HG03469 (cell line): Measurements from ENCODE around the gene CSGALNACT2.

Source experiments
- ATAC-seq: cut with Tn5 transposase; IDR thresholded peaks from one replicate; pipeline ENCODE4 v1.9.1; 2021; ENCODE audit warnings: mild to moderate bottlenecking, moderate library complexity, moderate number of reproducible peaks; ENCODE audit not compliant: unreplicated experiment

CSGALNACT2 gene

DNA sequence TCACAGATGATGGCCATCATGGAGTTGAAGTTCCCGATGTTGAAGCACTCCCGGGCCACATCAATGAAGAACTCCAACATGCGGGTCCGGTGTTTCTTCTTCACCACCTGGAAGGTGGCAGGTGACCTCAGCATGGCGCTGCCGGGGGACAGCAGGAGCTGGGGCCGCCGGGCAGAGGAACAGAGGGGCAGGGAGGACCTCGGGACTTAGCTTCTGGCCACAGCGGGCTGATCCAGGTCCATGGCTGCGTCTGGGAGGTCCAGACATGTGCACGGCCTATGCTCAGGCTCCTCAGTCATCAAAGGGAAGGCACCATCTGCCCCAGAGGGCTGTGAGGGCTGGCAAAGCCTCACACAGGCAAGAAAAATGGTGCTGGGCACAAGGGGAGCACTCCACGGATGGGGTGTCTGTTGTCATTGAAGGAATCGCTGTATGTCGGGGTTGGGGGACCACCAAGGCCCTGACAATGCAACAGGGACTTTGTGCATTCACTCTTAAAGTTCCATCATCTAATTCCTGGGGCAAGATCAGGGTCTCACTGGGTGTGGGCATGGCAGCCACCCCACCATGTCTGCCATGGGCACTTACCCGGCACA, 60.9 kb downstream of the CSGALNACT2 start:
- no peak for ATAC-seq

- no peak for ATAC-seq
Observed at GRCh38 chr10:43199684-43200537, 61.7 kb downstream of the CSGALNACT2 start.

DNA sequence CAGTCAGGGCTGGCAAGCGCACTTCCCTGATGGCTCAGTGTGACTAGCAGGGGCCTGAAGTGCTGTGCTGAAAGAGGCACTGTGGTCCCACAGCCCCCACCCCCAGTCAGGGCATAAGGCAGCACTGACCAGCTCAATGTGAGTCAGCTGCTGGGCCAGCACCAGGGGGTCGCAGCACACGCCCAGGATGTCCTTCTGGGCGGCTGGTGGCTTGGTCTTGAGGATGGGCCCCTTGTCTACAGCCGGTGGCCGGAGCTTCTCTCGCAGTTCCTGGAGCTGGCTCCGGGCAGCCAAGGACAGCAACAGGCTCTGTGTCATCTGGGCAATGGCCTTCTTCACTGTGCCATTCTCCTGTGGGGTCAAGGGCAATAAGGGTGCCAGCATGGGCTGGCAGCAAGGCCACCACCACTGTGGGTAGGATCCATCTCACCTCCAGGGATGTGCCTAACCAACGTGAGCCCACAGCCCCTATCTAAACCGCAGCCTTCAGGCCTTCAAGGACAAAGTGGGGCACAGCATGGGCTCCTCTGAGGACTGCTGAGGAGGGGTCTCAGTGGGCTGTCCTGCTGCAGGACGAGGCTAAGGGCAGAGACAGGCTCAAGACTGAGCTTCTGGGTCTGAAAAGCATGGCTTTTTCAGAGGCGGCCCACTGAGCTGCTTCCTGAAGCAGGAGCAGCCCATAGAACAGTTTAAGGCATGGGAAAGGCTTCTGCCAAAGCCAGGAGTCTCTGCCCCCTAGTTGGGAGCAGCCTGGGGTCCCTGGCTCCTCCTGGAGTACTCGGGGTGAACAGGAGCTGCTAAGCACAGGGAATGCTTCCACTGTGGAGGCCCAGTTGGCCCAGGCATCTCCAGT, 62.5 kb downstream of the CSGALNACT2 start:
- ATAC-seq = no peak

DNA sequence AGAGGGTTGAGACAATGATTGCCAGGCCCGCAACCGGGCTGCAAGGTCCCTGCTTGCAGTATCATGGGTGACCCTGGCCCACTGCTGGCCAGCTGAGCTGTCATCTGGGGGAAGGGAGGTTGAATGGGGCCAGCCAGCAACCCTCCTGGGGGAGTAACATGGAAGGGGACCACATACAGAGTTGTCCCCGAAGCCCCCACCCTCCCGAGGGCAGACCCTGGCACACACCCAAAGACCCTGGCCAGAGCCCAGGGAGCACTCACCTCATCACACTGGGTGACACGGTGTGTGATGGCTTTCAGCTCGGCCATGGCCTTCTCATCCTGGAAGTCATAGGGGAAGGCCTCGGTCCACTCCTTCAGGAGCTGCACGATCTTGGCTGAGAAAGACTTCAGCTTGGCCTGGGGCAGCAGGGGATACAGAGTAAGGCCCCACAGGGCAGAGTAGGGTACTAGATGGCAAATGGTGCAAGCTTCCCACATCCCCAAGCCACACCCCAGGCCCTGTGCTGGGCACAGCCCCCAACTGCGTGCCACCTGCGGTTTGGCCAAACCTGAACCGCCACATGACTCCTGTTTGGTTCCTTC, 63.4 kb downstream of the CSGALNACT2 start:
- no peak for ATAC-seq

GRCh38 chr10:43202224-43202656, 64.0 kb downstream of the CSGALNACT2 start:
- peak; percentile 48 for ATAC-seq

DNA sequence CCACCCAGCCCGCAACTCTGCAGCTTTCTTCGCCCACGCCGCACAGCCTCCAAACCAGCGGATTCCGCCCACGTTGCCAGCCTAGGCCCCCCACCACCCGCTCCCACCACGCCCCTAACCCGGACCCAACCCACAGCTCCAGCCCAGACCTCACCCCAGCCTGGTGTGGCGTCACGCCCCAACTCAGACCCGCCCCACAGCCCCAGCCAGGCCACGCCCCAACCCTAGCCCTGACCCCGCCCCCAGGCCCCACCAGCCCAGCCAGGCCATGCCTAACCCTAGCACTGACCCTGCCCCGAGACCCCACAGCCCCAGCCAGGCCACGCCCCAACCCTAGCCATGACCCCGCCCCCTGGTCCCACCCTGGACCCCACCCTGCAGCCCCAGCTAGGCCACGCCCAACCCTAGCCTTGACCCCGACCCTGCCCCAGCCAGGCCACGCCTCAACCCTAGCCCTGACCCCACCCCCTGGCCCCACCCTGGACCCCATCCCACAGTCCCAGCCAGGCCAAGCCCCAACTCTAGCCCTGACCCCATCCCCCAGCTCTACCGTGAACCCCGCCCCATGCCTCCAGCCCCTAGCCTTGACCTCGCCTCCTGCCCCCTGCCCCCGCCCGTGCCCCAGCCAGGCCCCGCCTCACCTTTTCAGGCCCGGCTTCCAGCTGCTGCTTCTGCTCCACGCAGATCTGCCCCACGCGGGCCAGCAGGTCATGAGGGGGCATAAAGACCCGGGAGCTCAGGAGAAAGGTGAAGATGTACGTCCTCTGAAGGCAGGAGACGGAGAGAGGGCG, 64.6 kb downstream of the CSGALNACT2 start:
- no peak for ATAC-seq

GRCh38 chr10:43203448-43204041, 65.3 kb downstream of the CSGALNACT2 start:
- no peak for ATAC-seq

DNA sequence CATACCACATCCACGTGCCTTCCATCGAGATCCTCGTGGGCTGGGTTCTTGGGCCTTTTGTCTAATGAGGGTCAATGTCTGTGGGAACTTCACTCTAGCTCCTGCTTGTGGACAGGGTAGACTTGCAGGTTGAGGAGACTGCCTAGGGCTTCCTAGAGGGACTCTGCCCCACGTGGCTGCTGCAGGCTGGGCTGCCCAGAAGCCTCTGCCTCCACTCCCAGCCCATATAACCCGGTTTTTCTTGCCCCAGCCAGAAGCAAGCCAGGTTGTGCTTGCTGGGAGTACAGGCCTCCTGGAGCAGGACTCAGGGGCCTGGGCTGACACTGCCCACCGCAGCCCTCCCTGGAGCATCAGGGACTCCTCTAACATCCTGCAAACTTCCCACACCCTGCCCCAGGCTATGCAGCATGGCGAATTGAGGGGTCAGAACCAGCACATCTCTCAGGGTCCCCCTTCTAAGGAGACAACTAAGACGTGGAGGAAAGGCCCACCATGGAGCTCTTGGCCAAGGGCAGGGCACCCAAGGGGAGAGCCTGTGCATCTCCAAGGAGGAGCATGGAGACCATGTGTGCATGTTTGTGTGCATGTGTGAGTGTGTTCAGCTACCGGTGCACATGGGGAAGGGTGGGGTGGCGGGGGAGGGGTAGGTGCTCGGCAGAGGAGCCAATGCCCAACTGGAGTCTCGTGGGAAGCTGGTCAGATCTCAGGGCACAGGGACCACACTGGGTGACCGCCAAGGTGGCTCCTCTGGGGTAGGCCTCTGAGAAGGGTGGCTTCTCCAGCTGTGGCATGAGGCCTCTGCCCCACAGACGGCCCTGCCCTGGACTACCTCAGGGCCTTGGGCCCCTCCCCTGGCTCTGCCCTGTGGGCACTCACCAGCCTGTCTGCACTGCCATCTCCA, 66.0 kb downstream of the CSGALNACT2 start:
- ATAC-seq = no peak

GRCh38 chr10:43204943-43205671, 66.9 kb downstream of the CSGALNACT2 start:
- peak; percentile 65 for ATAC-seq

GRCh38 chr10:43205681-43206390, 67.6 kb downstream of the CSGALNACT2 start:
- no peak for ATAC-seq

- ATAC-seq = no peak
Observed at GRCh38 chr10:43206391-43207235, 68.4 kb downstream of the CSGALNACT2 start.

DNA sequence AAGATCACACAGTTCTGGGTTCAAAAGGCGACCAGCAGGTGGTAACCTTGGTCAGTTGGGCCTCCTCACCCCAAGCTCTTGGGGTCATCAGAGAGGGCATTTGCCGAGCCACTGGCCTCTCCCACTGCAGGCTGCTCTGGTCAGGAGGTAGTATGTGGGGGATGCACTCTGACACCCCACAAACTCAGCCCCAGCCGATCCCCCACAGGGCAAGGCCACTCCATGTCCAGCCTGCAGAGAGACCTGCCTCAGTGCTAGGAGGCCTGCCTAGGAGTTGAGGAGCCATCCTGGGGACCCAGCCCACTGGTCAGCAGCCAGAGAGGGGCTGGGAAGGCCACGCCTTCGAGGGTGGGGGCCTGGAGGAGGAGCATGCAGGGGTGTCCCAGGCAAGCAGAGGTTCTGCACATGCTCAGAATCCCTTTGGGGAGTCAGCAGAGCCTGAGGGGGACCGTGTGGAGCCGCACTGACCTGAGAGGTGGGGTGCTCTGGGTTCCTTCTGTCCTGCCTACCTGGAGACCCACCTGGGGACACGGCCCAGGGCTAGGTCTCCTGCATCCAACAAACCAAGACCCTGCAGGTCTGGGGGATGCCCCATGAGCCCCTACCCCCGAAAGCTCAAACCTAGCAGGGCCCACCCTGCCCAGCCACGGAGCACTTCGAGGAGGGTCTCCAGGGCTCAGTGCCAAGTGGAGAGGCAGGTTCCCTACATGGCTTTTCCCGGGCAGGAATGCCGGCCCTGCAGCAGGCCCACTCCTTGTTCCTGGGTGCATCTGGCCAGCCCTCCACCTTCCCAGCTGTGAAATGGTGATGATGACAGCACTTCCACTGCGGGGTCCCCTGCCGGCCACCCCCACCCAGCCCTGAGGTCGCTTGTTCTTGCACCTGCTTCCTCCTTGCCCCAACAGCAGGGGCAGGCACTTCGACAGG, 70.2 kb downstream of the CSGALNACT2 start:
- no peak for ATAC-seq

DNA sequence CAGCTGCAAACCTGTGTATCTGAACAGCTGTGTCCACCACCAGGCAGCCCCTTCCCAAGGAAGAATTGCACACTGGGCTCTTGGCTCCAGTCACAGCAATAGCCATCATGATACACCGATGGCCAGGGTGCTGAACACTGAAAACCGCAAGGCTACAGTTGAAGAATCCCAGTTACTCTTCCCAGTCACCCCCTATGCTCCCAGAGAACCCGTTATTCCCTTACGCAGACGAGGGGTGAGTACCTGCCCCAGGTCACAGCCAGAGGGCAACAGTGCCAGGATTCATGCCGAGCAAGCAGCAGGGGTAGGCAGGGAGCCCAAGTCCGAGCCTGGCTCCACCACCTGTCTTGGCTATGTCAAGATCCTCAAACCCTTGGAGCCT, 70.8 kb downstream of the CSGALNACT2 start:
- no peak for ATAC-seq

GRCh38 chr10:43209651-43210141, 71.5 kb downstream of the CSGALNACT2 start:
- no peak for ATAC-seq

DNA sequence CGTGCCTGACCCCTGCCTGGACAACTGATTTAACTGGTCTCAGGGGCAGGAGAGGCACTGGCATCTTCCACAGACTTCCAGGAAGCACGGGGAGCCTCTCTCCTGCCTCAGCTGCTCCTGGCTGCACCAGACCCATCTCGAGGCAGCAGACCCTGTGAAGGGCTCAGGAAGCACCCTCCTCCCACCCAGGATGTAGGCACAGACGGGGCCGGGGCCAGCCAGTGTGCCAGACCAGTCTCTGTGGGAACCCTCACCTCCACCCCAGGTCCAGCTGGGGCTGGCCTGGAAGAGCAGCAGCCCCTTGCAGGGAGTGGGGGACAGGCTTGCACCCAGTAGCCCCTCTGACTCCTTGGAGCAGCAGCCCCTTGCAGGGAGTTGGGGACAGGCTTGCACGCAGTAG, 72.3 kb downstream of the CSGALNACT2 start:
- no peak for ATAC-seq
